Panc1 (cell line): ENCODE results near the gene PEPD. TPM values are rescaled to one million over a fixed set of nuclear protein-coding genes. Genes with fewer than 3 reads are reported as not detected.

ENCODE experiments used
- ATAC-seq: fragments of 200-7000 bp; cut with Tn5 transposase; 2 replicates; pipeline ENCODE4 v1.9.1; 2020; ENCODE audit warnings: mild to moderate bottlenecking, moderate library complexity
- BruUV-seq: library from RNA; stranded (reverse); fragments of 400-500 nt; replicated peaks from 2 replicates; lab custom pipeline; 2021; lab: Mats Ljungman, UMichigan
- CTCF ChIA-PET: fragments of 300-600 bp; sonication (Branson Sonifier 250); formaldehyde crosslinking; loops from one replicate; lab custom pipeline; 2022; ENCODE audit warnings: antibody characterized with exemption; lab: Charles Lee
- POLR2A ChIA-PET: fragments of 300-600 bp; sonication (Branson Sonifier 250); formaldehyde crosslinking; loops from one replicate; lab custom pipeline; 2022; ENCODE audit warnings: antibody characterized with exemption; lab: Charles Lee
- DNase-seq: peaks from one replicate; pipeline ENCODE4 v3.0.0-alpha.2; 2010; ENCODE audit warnings: low read depth, low spot score
- H3K27ac ChIP-seq: 2 replicates; pipeline ENCODE4 v1.5.1; 2011; ENCODE audit warnings: mild to moderate bottlenecking, low read length, inconsistent platforms
- H3K27me3 ChIP-seq: fragments of 200-500 bp; sonication (Bioruptor generic); 2 replicates; pipeline ENCODE4 v1.6.0; 2014; ENCODE audit warnings: low read length, inconsistent platforms; ENCODE audit not compliant: control insufficient read depth, insufficient read depth
- H3K36me3 ChIP-seq: fragments of 200-500 bp; sonication (Bioruptor generic); 2 replicates; pipeline ENCODE4 v1.5.1; 2014; ENCODE audit warnings: inconsistent platforms, mild to moderate bottlenecking, low read length, moderate library complexity; ENCODE audit not compliant: control insufficient read depth, insufficient read depth
- H3K4me1 ChIP-seq: 2 replicates; pipeline ENCODE4 v1.5.1; 2011; ENCODE audit warnings: inconsistent platforms, mild to moderate bottlenecking, low read length, moderate library complexity; ENCODE audit not compliant: control insufficient read depth, insufficient read depth
- H3K4me3 ChIP-seq, 2 experiments: 2 replicates each; pipeline ENCODE4 v1.5.1; 2011 to 2012; ENCODE audit warnings: low read depth in 2 of 2, low read length in 2 of 2, mild to moderate bottlenecking in 2 of 2, inconsistent platforms in 1 of 2, moderate library complexity in 1 of 2
- H3K9me3 ChIP-seq: fragments of 200-500 bp; sonication (Bioruptor generic); 2 replicates; pipeline ENCODE4 v1.5.1; 2014; ENCODE audit warnings: low read depth, mild to moderate bottlenecking, inconsistent platforms, low read length, moderate library complexity; ENCODE audit not compliant: control insufficient read depth, insufficient read depth
- POLR2AphosphoS5 ChIP-seq: IDR thresholded peaks from 2 replicates; pipeline ENCODE4 v1.6.1; 2012; ENCODE audit warnings: mild to moderate bottlenecking, low read depth, low read length, moderate library complexity
- SIN3A ChIP-seq: IDR thresholded peaks from 2 replicates; pipeline ENCODE4 v1.6.1; 2012; ENCODE audit warnings: low read depth, mild to moderate bottlenecking, low read length, moderate library complexity, borderline replicate concordance; ENCODE audit not compliant: insufficient read depth
- TCF7L2 ChIP-seq: IDR thresholded peaks from 2 replicates; pipeline ENCODE4 v1.6.1; 2011; ENCODE audit warnings: mild to moderate bottlenecking, low read depth, low read length, inconsistent platforms
- in situ Hi-C: cut with HindIII; loops from 2 replicates; pipeline ENCODE4 v1.10.0; 2016; ENCODE audit warnings: low sequenced_read_pairs, low pct_unique_long_range_greater_than_20kb
- intact Hi-C: fragments of 100-400 bp; cut with micrococcal nuclease; formaldehyde crosslinking; loops from one replicate; pipeline ENCODE4 v1.10.0; 2022; ENCODE audit not compliant: unreplicated experiment
- total RNA-seq: library from RNA; stranded (reverse); gene quantifications from one replicate; pipeline ENCODE4 v1.2.1, GENCODE V29; 2021; ENCODE audit not compliant: unreplicated experiment
- TF ChIP-seq, protein P1 (sequence below), 2 experiments: IDR thresholded peaks; 2 replicates each; pipeline ENCODE4 v1.6.1; 2011 to 2012; ENCODE audit warnings: low read depth in 2 of 2, control low read depth in 1 of 2, low read length in 1 of 2, mild to moderate bottlenecking in 1 of 2, moderate library complexity in 1 of 2; ENCODE audit not compliant: insufficient read depth in 1 of 2
- TF ChIP-seq, protein P2 (sequence below): fragments of 450-650 bp; IDR thresholded peaks from 2 replicates; pipeline ENCODE4 v1.5.1; 2017; ENCODE audit warnings: mild to moderate bottlenecking

The PEPD gene
- total RNA-seq, 1 experiment from 2014 or later = 102 TPM

DNA sequence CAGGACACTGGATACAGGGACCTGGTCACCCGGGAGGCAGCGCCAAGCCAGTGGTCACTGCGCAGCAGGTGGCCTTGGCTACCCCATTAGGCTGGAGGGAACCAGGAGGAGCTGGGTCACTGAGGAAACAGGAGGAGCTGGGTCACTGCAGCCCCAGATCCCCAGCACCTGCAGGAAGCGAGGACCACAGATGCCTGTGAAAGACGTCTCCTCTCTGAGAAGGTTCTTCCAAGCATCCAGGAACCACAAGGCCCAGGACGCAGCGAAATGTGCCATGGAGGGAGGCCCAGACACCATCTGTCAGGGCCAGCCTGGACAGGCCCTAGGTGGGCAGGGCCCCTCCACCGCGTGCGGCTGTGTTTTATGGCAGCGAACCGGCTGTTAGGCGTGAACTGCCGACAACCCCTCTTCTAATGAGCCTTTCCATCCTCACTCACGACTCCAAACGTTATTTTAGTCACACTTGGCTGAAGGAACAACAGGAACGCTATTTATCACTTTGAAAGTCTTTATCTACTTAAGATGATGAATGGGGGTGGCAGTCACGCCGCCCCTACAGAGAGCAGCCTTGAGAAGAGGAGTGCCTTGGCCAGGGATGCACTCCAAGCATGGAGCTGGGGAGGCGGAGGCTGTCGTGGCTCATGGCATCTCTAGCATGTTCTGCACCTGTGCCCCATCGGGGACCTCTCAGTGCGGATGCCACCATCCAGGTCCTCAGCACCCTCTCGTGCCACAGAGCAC is 94.8 kb downstream of the PEPD start:
- intact Hi-C loops (no loop called here), in situ Hi-C loops (no loop called here)
- TF ChIP-seq, protein P1, sequence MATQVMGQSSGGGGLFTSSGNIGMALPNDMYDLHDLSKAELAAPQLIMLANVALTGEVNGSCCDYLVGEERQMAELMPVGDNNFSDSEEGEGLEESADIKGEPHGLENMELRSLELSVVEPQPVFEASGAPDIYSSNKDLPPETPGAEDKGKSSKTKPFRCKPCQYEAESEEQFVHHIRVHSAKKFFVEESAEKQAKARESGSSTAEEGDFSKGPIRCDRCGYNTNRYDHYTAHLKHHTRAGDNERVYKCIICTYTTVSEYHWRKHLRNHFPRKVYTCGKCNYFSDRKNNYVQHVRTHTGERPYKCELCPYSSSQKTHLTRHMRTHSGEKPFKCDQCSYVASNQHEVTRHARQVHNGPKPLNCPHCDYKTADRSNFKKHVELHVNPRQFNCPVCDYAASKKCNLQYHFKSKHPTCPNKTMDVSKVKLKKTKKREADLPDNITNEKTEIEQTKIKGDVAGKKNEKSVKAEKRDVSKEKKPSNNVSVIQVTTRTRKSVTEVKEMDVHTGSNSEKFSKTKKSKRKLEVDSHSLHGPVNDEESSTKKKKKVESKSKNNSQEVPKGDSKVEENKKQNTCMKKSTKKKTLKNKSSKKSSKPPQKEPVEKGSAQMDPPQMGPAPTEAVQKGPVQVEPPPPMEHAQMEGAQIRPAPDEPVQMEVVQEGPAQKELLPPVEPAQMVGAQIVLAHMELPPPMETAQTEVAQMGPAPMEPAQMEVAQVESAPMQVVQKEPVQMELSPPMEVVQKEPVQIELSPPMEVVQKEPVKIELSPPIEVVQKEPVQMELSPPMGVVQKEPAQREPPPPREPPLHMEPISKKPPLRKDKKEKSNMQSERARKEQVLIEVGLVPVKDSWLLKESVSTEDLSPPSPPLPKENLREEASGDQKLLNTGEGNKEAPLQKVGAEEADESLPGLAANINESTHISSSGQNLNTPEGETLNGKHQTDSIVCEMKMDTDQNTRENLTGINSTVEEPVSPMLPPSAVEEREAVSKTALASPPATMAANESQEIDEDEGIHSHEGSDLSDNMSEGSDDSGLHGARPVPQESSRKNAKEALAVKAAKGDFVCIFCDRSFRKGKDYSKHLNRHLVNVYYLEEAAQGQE (IDR thresholded peaks at IDR 0.05; ENCODE audit: insufficient read depth in 1 of 2, low read depth in 2 of 2, low read length in 1 of 2) = no peak
- TF ChIP-seq, protein P2, sequence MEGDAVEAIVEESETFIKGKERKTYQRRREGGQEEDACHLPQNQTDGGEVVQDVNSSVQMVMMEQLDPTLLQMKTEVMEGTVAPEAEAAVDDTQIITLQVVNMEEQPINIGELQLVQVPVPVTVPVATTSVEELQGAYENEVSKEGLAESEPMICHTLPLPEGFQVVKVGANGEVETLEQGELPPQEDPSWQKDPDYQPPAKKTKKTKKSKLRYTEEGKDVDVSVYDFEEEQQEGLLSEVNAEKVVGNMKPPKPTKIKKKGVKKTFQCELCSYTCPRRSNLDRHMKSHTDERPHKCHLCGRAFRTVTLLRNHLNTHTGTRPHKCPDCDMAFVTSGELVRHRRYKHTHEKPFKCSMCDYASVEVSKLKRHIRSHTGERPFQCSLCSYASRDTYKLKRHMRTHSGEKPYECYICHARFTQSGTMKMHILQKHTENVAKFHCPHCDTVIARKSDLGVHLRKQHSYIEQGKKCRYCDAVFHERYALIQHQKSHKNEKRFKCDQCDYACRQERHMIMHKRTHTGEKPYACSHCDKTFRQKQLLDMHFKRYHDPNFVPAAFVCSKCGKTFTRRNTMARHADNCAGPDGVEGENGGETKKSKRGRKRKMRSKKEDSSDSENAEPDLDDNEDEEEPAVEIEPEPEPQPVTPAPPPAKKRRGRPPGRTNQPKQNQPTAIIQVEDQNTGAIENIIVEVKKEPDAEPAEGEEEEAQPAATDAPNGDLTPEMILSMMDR = no peak
- TF ChIP-seq TCF7L2 (no peak), SIN3A (no peak), POLR2AphosphoS5 (no peak)
- Histone ChIP-seq H3K36me3 (no peaks in the 10 kb centered on the region), H3K4me3 (no peak overlapping the region), H3K27me3 (no peaks in the 10 kb centered on the region), H3K4me1 (peaks cover 5% of the 10 kb centered on the region; the same call in 1 of the 2 replicates), H3K27ac (no peak overlapping the region), H3K9me3 (no peaks in the 10 kb centered on the region)
- ChIA-PET POLR2A (no interaction called here), CTCF (interaction anchor here (0.9 kb wide), 1 partner anchor 11 kb away, joined by 3 read pairs; no protein-coding TSS in a partner anchor)
- DNase-seq (no peak), ATAC-seq (no peak)
- no TSS peak for BruUV-seq

DNA sequence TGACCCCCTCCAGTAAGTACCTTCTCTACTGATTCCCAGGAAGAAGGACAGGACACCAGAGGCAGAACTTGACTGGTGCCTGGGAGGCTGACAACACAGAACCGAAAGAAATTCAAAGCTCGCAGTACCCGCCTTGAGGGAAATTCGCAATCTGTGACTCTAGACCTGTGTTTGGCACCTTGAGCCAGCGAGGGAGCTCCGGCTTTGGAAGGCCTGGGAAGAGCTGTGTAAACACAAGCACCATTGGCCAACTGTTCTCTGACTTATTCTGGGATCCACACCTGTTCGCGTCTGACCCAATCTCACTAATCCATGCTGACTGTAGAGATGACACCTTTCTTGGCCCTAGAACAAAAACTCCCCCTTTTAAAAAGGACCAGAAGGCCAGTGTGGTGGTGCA is 97.4 kb downstream of the PEPD start:
- TF ChIP-seq, protein P2 = no peak
- TF ChIP-seq SIN3A = no peak
- TF ChIP-seq POLR2AphosphoS5 = no peak
- TF ChIP-seq, protein P1 (IDR thresholded peaks at IDR 0.05; ENCODE audit: insufficient read depth in 1 of 2, low read depth in 2 of 2, low read length in 1 of 2) = no peak
- Histone ChIP-seq H3K4me1 (no peaks in the 10 kb centered on the region), H3K27me3 (no peaks in the 10 kb centered on the region), H3K9me3 (no peaks in the 10 kb centered on the region), H3K36me3 (no peaks in the 10 kb centered on the region), H3K27ac (no peak overlapping the region), H3K4me3 (no peak overlapping the region)
- ChIA-PET POLR2A (no interaction called here), CTCF (interaction anchor here (0.8 kb wide), 1 partner anchor 16 kb away, joined by 4 read pairs; no protein-coding TSS in a partner anchor)
- intact Hi-C loops (no loop called here), in situ Hi-C loops (no loop called here)
- ATAC-seq (no peak), DNase-seq (no peak)
- BruUV-seq = no TSS peak
